H1 (cell line): ENCODE results near the gene TBC1D24. TPM values are rescaled to one million over a fixed set of nuclear protein-coding genes. Genes with fewer than 3 reads are reported as not detected.

ENCODE experiments used
- ASH2L ChIP-seq: fragments of 200-600, 300-600 bp; sonication (generic); IDR thresholded peaks from one replicate; pipeline ENCODE4 v1.7.1; 2017; ENCODE audit warnings: low read length
- BCL11A ChIP-seq, 2 experiments: IDR thresholded peaks; one replicate each; pipeline ENCODE4 v1.6.1; 2011; ENCODE audit warnings: low read depth in 2 of 2, low read length in 2 of 2, mild to moderate bottlenecking in 2 of 2
- CBX8 ChIP-seq: fragments of 300-800, 300-1000 bp; sonication (generic); IDR thresholded peaks from 2 replicates; pipeline ENCODE4 v1.7.1; 2016; ENCODE audit warnings: low read depth, low read length, borderline replicate concordance
- CHD1 ChIP-seq: IDR thresholded peaks from 2 replicates; pipeline ENCODE4 v1.6.1; 2012; ENCODE audit warnings: low read depth, low read length, improper control_type of control experiment
- FOSL1 ChIP-seq: IDR thresholded peaks from 2 replicates; pipeline ENCODE4 v1.6.1; 2011; ENCODE audit warnings: mild to moderate bottlenecking, low read depth, low read length, moderate library complexity; ENCODE audit not compliant: insufficient read depth
- HDAC6 ChIP-seq: IDR thresholded peaks from one replicate; pipeline ENCODE4 v1.7.1; 2012; ENCODE audit warnings: low read depth, mild to moderate bottlenecking, inconsistent platforms, low read length, moderate library complexity
- KDM1A ChIP-seq: fragments of 200-600, 300-600 bp; sonication (generic); IDR thresholded peaks from 2 replicates; pipeline ENCODE4 v1.7.1; 2016; ENCODE audit warnings: mild to moderate bottlenecking, low read length, borderline replicate concordance
- KDM4A ChIP-seq: IDR thresholded peaks from one replicate; pipeline ENCODE4 v1.7.1; 2012; ENCODE audit warnings: low read depth, mild to moderate bottlenecking, moderate library complexity, low read length, inconsistent platforms; ENCODE audit not compliant: severe bottlenecking
- MAFK ChIP-seq: IDR thresholded peaks from 2 replicates; pipeline ENCODE4 v1.6.1; 2012; ENCODE audit warnings: low read depth, mild to moderate bottlenecking, improper control_type of control experiment, low read length
- POLR2A ChIP-seq, 2 experiments: IDR thresholded peaks; 1 replicate in 1 of 2; 2 replicates in 1 of 2; pipeline ENCODE4 v1.6.1; 2011; ENCODE audit warnings: low read depth in 2 of 2, low read length in 2 of 2, mild to moderate bottlenecking in 2 of 2; ENCODE audit errors: control extremely low read depth in 1 of 2
- POU5F1 ChIP-seq: IDR thresholded peaks from 2 replicates; pipeline ENCODE4 v1.6.1; 2011; ENCODE audit warnings: low read depth, mild to moderate bottlenecking, low read length, moderate library complexity
- RAD21 ChIP-seq, 2 experiments: IDR thresholded peaks in 1 of 2; conservative IDR thresholded peaks in 1 of 2; 2 replicates each; pipeline ENCODE4 v1.6.1; 2011; ENCODE audit warnings: low read depth in 2 of 2, low read length in 2 of 2, improper control_type of control experiment in 1 of 2, inconsistent platforms in 1 of 2, mild to moderate bottlenecking in 1 of 2, moderate library complexity in 1 of 2
- SP4 ChIP-seq: IDR thresholded peaks from 2 replicates; pipeline ENCODE4 v1.6.1; 2012; ENCODE audit warnings: low read length, inconsistent platforms
- SUZ12 ChIP-seq: fragments of 200-600 bp; sonication (generic); IDR thresholded peaks from 2 replicates; pipeline ENCODE4 v1.6.1; 2012; ENCODE audit warnings: mild to moderate bottlenecking, inconsistent platforms, low read length, moderate library complexity, mixed read lengths
- TAF7 ChIP-seq: optimal IDR thresholded peaks from 2 replicates; pipeline ENCODE3; 2011; ENCODE audit warnings: low read depth, mild to moderate bottlenecking, inconsistent platforms, low read length, moderate library complexity, borderline replicate concordance
- TBP ChIP-seq: IDR thresholded peaks from 2 replicates; pipeline ENCODE4 v1.6.1; 2011; ENCODE audit warnings: low read depth, low read length, improper control_type of control experiment
- TCF12 ChIP-seq: IDR thresholded peaks from 2 replicates; pipeline ENCODE4 v1.6.1; 2011; ENCODE audit warnings: low read depth, mild to moderate bottlenecking, low read length
- ZNF274 ChIP-seq: IDR thresholded peaks from 2 replicates; pipeline ENCODE4 v1.7.0; 2012; ENCODE audit warnings: low read length, borderline replicate concordance; ENCODE audit errors: extremely low read depth
- polyA plus RNA-seq, 7 experiments: library from polyadenylated mRNA; depleted of rRNA in 3 of 7; stranded (reverse) in 5 of 7; unstranded in 2 of 7; fragments of >200 nt in 5 of 7; fragments of 200-250 nt in 2 of 7; gene quantifications; 1 replicate in 5 of 7; 2 replicates in 1 of 7; 4 replicates in 1 of 7; pipeline versions ENCODE4 v1.2.1 to v1.2.3, GENCODE V29; 2011 to 2013; ENCODE audit warnings: missing spikeins in 2 of 7, mixed read lengths in 2 of 7
- total RNA-seq: library from RNA; stranded (reverse); fragmentation: NEBNext Ultra II Directional; extraction: Animal tissue kit (Norgen Biotek cat#: 25700); gene quantifications from 2 replicates; pipeline ENCODE4 v1.2.1, GENCODE V29; 2021
- TF ChIP-seq, protein P1 (sequence below), 3 experiments: IDR thresholded peaks; 1 replicate in 2 of 3; 2 replicates in 1 of 3; pipeline versions ENCODE4 v1.5.1 to v1.6.1; 2011; ENCODE audit warnings: low read length in 3 of 3, mild to moderate bottlenecking in 3 of 3, inconsistent platforms in 2 of 3, low read depth in 1 of 3, moderate library complexity in 1 of 3; ENCODE audit not compliant: insufficient read depth in 1 of 3; ENCODE audit errors: control extremely low read depth in 1 of 3
- TF ChIP-seq, protein P2 (sequence below): IDR thresholded peaks from 2 replicates; pipeline ENCODE4 v1.6.1; 2012; ENCODE audit warnings: inconsistent platforms

TBC1D24 gene
- total and polyA plus RNA-seq, 2 of the 8 experiments (the other 6 are each of a cell fraction or from before 2014, with no cell fraction given), result 8.7 to 21.5 TPM

DNA sequence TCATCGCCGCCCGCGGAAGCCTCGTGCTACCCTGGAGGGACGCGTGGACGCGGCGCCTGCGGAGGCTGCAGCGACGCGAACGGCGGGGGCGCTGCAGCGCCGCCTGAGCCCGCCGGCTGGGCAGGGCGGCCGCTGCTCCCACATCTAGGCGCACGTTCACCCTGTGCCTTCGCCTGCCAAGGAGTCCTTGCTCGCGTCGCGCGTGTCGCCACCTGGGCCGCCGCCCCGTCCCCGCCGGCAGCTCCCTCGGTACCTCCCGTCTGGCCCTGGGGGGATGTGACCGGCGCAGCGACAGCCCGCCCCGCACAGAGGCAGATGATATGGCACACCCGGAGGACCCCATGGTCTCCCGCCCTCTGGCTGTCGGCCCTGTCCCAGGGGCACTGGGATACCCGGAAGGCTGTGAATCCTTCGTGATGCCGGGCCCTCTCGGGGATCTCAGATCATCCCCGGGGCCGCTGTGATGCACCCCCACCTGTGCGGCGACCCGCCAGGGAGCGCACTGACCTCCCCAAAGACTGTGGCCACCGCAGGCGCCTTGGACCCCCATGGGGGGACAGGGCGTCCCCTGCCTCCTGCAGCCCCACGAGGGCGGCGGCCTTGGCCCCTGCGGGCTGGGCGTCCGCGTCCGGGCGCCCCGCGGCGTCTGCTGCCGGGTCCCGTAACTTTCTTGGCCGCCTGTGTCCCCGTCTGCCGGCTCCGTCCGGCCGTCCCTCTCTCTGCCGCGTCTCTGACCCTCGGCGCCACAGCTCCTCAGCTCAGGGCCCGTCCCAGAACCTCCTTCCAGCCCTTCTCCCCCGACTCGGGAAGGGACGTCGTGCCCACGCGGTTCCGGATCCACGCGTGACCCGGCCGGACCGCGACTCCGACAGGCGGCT lies 689 bp upstream of the TBC1D24 start (continued):
- TF ChIP-seq BCL11A (IDR thresholded peaks at IDR 0.05; ENCODE audit: low read depth in 2 of 2, low read length in 2 of 2) (no peak), FOSL1 (no peak), SUZ12 (no peak), TCF12 (no peak), KDM1A (no peak), ZNF274 (no peak), SP4 (no peak), HDAC6 (no peak), CHD1 (no peak), POU5F1 (no peak), MAFK (no peak), KDM4A (peak; percentile 81), CBX8 (no peak), ASH2L (peak; percentile 61), TBP (no peak), RAD21 (IDR thresholded peaks at IDR 0.05 in 1 of 2, conservative IDR thresholded peaks at IDR 0.05 in 1 of 2; ENCODE audit: low read depth in 2 of 2, low read length in 2 of 2) (peak; percentile 0 to 15; a peak in 1 of 4 replicates), POLR2A (IDR thresholded peaks at IDR 0.05; ENCODE audit: control extremely low read depth in 1 of 2, low read depth in 2 of 2, low read length in 2 of 2) (no peak), TAF7 (no peak)
- TF ChIP-seq, protein P1, sequence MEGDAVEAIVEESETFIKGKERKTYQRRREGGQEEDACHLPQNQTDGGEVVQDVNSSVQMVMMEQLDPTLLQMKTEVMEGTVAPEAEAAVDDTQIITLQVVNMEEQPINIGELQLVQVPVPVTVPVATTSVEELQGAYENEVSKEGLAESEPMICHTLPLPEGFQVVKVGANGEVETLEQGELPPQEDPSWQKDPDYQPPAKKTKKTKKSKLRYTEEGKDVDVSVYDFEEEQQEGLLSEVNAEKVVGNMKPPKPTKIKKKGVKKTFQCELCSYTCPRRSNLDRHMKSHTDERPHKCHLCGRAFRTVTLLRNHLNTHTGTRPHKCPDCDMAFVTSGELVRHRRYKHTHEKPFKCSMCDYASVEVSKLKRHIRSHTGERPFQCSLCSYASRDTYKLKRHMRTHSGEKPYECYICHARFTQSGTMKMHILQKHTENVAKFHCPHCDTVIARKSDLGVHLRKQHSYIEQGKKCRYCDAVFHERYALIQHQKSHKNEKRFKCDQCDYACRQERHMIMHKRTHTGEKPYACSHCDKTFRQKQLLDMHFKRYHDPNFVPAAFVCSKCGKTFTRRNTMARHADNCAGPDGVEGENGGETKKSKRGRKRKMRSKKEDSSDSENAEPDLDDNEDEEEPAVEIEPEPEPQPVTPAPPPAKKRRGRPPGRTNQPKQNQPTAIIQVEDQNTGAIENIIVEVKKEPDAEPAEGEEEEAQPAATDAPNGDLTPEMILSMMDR (IDR thresholded peaks at IDR 0.05; ENCODE audit: control extremely low read depth in 1 of 3, insufficient read depth in 1 of 3, low read depth in 1 of 3, low read length in 3 of 3), result peak in 1 of 3 experiments; percentile 28; a peak in 2 of 4 replicates
- TF ChIP-seq, protein P2, sequence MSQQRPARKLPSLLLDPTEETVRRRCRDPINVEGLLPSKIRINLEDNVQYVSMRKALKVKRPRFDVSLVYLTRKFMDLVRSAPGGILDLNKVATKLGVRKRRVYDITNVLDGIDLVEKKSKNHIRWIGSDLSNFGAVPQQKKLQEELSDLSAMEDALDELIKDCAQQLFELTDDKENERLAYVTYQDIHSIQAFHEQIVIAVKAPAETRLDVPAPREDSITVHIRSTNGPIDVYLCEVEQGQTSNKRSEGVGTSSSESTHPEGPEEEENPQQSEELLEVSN, result peak; percentile 33; the same call in 1 of the 2 replicates
